ENCODE results near the gene TBC1D19. TPM values are rescaled to one million over a fixed set of nuclear protein-coding genes. Genes with fewer than 3 reads are reported as not detected.
A peak's percentile ranks its signal among the peaks of the same experiment; 100 is the strongest.

TBC1D19 gene
- total and polyA plus RNA-seq, 2 donors from 2014 or later = 10.8 to 19.1 TPM

GRCh38 chr4:26751838-26752237 is 168.0 kb downstream of the TBC1D19 start:
- Histone ChIP-seq H3K4me1 (ENCODE audit: control insufficient read depth in 2 of 3, insufficient read depth in 2 of 3, low read depth in 1 of 3, low read length in 3 of 3) (no peaks in the 10 kb centered on the region), H3K27me3 (ENCODE audit: control insufficient read depth, insufficient read depth, low read length) (no peaks in the 10 kb centered on the region), H3K4me3 (ENCODE audit: low read length in 3 of 3) (no peak overlapping the region), H3K36me3 (ENCODE audit: control insufficient read depth in 2 of 3, insufficient read depth in 3 of 3, low read length in 3 of 3) (peaks cover 0 to 16% (median 6%) of the 10 kb centered on the region in 3 donors), H3K27ac (ENCODE audit: low read depth in 2 of 2, low read length in 2 of 2) (no peak overlapping the region), H3K9me3 (ENCODE audit: control insufficient read depth in 2 of 3, insufficient read depth in 1 of 3, low read length in 3 of 3) (no peaks in the 10 kb centered on the region), H3K9ac (ENCODE audit: low read length in 3 of 3) (no peak overlapping the region)
- DNase-seq (no peak), FAIRE-seq (no peak)
- no peak for TF ChIP-seq CTCF (IDR thresholded peaks at IDR 0.05; ENCODE audit: borderline replicate concordance, extremely low read depth, insufficient read depth)
- intact Hi-C loops (cut with DNase I) = no loop called here

GRCh38 chr4:26753187-26753586 is 169.3 kb downstream of the TBC1D19 start:
- FAIRE-seq (no peak), DNase-seq (no peak)
- H3K4me3 ChIP-seq (ENCODE audit: low read length in 3 of 3) = no peak overlapping the region
- no peak for TF ChIP-seq CTCF (IDR thresholded peaks at IDR 0.05; ENCODE audit: borderline replicate concordance, extremely low read depth, insufficient read depth)
- no peaks in the 10 kb centered on the region for H3K27me3 ChIP-seq (ENCODE audit: control insufficient read depth, insufficient read depth, low read length)
- intact Hi-C loops (cut with DNase I) = no loop called here
- H3K9ac ChIP-seq (ENCODE audit: low read length in 3 of 3) = no peak overlapping the region
- no peaks in the 10 kb centered on the region for H3K9me3 ChIP-seq (ENCODE audit: control insufficient read depth in 2 of 3, insufficient read depth in 1 of 3, low read length in 3 of 3)
- no peaks in the 10 kb centered on the region for H3K4me1 ChIP-seq (ENCODE audit: control insufficient read depth in 2 of 3, insufficient read depth in 2 of 3, low read depth in 1 of 3, low read length in 3 of 3)
- H3K36me3 ChIP-seq (ENCODE audit: control insufficient read depth in 2 of 3, insufficient read depth in 3 of 3, low read length in 3 of 3) = peaks cover 0 to 16% (median 6%) of the 10 kb centered on the region in 3 donors
- no peak overlapping the region for H3K27ac ChIP-seq (ENCODE audit: low read depth in 2 of 2, low read length in 2 of 2)

DNA sequence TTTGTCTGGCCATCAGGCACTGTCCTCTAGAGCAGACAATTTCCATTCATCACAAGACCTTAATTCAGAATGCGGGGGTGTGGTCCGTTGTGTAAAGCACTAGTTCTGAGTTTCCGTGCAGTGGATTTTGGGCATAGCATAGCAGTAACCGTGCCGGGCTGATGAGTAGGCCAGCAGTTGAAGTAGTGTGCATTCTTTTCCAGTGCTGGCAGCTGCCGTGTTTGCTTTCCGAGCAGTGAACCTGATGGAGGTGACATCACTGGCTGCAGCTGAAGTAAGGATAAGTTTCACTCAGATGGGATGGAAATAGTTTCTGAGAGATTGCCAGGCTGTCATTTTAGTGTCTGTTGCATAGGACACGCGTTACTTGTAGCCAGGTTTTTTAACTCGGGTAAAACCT is 169.7 kb downstream of the TBC1D19 start:
- intact Hi-C loops (cut with DNase I) = no loop called here
- Histone ChIP-seq H3K9me3 (ENCODE audit: control insufficient read depth in 2 of 3, insufficient read depth in 1 of 3, low read length in 3 of 3) (no peaks in the 10 kb centered on the region), H3K27me3 (ENCODE audit: control insufficient read depth, insufficient read depth, low read length) (no peaks in the 10 kb centered on the region), H3K4me1 (ENCODE audit: control insufficient read depth in 2 of 3, insufficient read depth in 2 of 3, low read depth in 1 of 3, low read length in 3 of 3) (no peaks in the 10 kb centered on the region), H3K27ac (ENCODE audit: low read depth in 2 of 2, low read length in 2 of 2) (no peak overlapping the region), H3K36me3 (ENCODE audit: control insufficient read depth in 2 of 3, insufficient read depth in 3 of 3, low read length in 3 of 3) (peaks cover 0 to 16% (median 5%) of the 10 kb centered on the region in 3 donors), H3K9ac (ENCODE audit: low read length in 3 of 3) (no peak overlapping the region), H3K4me3 (ENCODE audit: low read length in 3 of 3) (no peak overlapping the region)
- peak in 3 of 5 donors; percentile 55 to 64 (median 61) for DNase-seq
- TF ChIP-seq CTCF (IDR thresholded peaks at IDR 0.05; ENCODE audit: borderline replicate concordance, extremely low read depth, insufficient read depth) = no peak
- FAIRE-seq = no peak

GRCh38 chr4:26757751-26758150 is 173.9 kb downstream of the TBC1D19 start:
- no peaks in the 10 kb centered on the region for H3K4me1 ChIP-seq (ENCODE audit: control insufficient read depth in 2 of 3, insufficient read depth in 2 of 3, low read depth in 1 of 3, low read length in 3 of 3)
- no peak overlapping the region for H3K9ac ChIP-seq (ENCODE audit: low read length in 3 of 3)
- no peaks in the 10 kb centered on the region for H3K9me3 ChIP-seq (ENCODE audit: control insufficient read depth in 2 of 3, insufficient read depth in 1 of 3, low read length in 3 of 3)
- TF ChIP-seq CTCF (IDR thresholded peaks at IDR 0.05; ENCODE audit: borderline replicate concordance, extremely low read depth, insufficient read depth) = no peak
- H3K36me3 ChIP-seq (ENCODE audit: control insufficient read depth in 2 of 3, insufficient read depth in 3 of 3, low read length in 3 of 3) = no peaks in the 10 kb centered on the region
- DNase-seq = no peak
- no peaks in the 10 kb centered on the region for H3K27me3 ChIP-seq (ENCODE audit: control insufficient read depth, insufficient read depth, low read length)
- FAIRE-seq = no peak
- H3K27ac ChIP-seq (ENCODE audit: low read depth in 2 of 2, low read length in 2 of 2) = no peak overlapping the region
- intact Hi-C loops (cut with DNase I) = no loop called here
- no peak overlapping the region for H3K4me3 ChIP-seq (ENCODE audit: low read length in 3 of 3)
